GM12892 (cell line): ENCODE measurements around the gene ZNF343.

ENCODE experiments used
- POLR2A ChIP-seq: IDR thresholded peaks from 2 replicates; pipeline ENCODE4 v1.6.1; 2011; ENCODE audit warnings: low read depth, low read length, control low read depth
- POLR2AphosphoS5 ChIP-seq: IDR thresholded peaks from 2 replicates; pipeline ENCODE4 v1.6.1; 2011; ENCODE audit warnings: low read depth, low read length, control low read depth

GRCh38 chr20:2545594-2545993 lies 36.9 kb upstream of the ZNF343 start:
- TF ChIP-seq POLR2AphosphoS5: no peak
- TF ChIP-seq POLR2A: no peak
